AG10803 (cell line): ENCODE measurements around the gene SMAD6.

Experiments used
- DNase-seq: peaks from one replicate; pipeline ENCODE4 v3.0.0; 2010; ENCODE audit warnings: low read depth
- H3K4me3 ChIP-seq: 2 replicates; pipeline ENCODE4 v1.5.1; 2011; ENCODE audit warnings: mild to moderate bottlenecking, low read length, control low read depth
- CTCF ChIP-seq: conservative IDR thresholded peaks from 2 replicates; pipeline ENCODE4 v1.5.1; 2011; ENCODE audit warnings: mild to moderate bottlenecking, low read length, control low read depth, inconsistent platforms

The SMAD6 gene

DNA sequence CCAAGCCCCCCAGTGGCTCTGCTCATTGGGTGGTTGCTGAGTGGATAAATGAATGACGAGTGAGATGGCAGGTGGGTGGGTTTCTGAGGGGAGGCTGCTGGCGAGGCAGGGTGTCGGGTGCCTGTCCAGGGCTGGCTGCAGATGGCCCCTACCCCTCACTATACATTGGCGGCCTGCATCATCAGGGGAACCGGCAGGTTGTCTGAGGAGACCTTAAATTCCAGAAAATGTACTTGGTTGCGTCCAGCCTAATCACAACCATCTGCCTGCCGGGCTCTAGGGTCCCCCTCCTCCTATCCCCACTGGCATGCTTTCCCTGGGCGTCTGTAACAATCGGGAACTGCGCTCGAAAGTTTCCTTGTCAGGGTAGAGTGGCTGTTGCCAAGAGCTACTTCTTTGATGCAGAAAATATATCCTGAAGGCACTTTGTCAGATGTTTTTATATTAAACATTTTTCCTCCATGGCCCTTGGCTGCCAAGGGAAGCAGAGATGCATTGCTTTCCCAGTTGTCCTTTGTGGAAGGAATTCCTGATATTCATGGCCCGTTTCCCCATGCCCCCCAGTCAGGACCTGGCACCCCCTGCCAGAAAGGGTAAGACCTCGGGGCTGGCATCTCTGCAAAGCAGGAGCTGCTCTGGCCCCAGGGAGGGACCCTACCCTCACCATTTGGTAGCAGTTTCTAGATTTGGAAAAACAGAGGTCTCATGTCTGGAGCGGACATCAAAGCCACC, 22.9 kb downstream of the SMAD6 start:
- no peak overlapping the region for H3K4me3 ChIP-seq
- DNase-seq: peak; percentile 75
- TF ChIP-seq CTCF: no peak

DNA sequence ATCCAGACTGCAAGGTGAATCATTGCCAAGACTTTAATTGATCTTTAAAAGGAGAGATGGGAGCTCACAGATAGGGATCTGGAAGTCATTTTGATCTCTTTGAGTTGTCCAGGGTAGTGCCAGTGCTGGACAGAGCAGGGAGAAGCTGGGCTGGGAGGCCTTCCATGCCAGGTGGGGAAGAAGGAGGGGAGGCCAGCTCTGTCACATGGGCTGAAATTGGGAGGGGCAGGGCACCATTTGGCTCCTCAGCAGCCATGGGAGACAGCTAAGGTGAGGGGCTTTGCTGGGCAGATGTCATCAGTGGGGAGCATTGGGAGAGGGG, 23.4 kb downstream of the SMAD6 start:
- no peak overlapping the region for H3K4me3 ChIP-seq
- no peak for DNase-seq
- TF ChIP-seq CTCF: no peak

DNA sequence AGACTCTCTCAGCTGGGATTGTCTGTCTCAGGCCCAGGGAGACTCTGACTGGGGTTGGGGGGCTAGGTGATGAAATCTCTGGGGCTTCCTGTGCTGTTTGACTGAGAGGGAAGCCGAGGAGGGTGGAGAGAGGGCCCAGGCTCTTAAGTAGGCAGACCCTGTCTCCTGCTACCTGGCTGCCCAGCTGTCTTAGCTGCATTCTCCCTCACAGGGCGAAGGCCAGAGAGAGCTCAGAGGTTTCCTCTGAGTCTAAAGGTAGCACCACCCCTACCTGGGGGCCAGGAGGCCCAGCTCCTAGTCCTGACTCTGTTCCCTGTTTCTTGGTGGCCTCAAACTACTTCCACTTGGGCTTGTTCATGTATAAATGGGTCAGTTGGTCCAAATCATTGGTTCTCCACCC, 24.4 kb downstream of the SMAD6 start:
- TF ChIP-seq CTCF: no peak
- DNase-seq: no peak
- no peak overlapping the region for H3K4me3 ChIP-seq

DNA sequence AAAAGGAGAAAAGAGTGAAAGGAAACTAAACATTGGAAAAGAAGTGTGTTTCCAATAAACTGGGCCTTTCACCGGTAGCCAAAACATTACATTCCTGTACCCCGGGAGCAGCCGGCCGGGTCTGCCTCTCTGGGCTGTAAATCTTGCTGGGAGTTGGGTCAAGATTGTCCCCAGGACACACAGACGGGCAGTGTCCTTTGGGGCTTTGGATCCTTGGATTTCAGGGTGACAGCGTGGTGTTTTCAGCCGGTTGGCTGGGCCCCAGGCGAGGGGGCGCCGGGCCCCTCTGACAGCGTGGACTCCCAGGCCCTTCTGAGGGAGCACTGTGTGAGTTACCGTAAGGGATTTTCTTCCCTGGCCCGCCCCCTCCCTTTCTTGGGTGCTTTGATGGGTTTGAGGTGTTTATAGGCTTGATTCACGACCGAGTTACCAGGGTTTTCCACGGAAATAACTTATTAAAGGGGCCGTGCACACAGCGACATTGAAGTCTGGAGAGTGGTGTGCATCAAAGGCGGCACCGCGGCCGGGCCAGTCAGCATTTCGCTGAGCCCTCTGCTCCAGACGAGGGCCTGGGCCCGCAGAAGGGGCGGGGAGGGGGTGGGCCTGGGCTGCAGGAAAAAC, 27.4 kb downstream of the SMAD6 start:
- peak; percentile 55 for DNase-seq
- H3K4me3 ChIP-seq: peak overlapping the region; percentile 45
- no peak for TF ChIP-seq CTCF

DNA sequence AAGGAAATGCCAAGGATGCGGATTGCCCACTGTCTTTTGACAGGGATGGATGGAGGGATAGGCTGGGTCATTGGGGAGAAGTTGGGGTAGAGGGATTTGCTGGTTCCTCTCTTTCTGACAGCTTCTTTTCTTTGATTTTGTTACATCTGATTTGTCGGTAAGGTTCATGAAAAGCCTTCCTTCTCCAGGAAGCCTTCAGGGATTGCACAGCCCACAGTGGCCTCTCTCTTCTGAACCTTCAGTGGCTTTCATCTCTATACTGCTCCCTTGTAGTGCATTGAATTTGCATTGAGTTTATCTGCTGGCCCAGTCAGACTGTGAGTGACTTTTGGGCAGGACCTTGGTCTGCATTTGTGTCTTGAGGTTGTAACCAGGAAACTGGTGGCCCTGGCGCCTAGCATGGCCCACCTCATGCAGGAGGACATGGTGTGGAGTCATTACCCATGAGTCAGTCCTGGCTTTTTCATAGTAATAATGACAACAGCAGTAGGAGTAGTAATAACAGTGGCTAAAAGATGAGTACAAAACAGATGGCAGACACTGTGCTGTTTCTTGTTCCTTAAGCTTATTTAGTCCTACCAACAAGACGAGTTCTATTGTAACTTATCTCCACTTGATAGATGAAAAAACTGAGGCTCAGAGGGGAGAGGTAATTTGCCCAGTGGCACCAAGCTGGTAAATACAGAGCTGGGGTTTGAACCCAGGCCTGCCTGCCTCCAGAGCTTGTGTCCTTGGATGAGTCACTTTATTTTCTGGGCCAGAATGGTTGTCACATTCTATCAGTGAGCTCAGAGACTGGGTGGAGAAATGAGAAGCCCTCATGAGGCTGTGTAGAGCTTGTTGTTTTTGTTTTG, 28.4 kb downstream of the SMAD6 start:
- peak; percentile 65 for DNase-seq
- peak overlapping the region; percentile 45; the same call in 1 of the 2 replicates for H3K4me3 ChIP-seq
- no peak for TF ChIP-seq CTCF

GRCh38 chr15:66733976-66734375, 31.9 kb downstream of the SMAD6 start:
- H3K4me3 ChIP-seq: peak overlapping the region; percentile 13
- no peak for DNase-seq
- TF ChIP-seq CTCF: no peak
